Activated B cell treated with CpG ODN at 0.5 μM for 24 hours (primary cell): ENCODE measurements around the gene ARL3. TPM values are rescaled to one million over a fixed set of nuclear protein-coding genes. Genes with fewer than 3 reads are reported as not detected.

Experiments
- ATAC-seq: fragments of 200-7000 bp; cut with Tn5 transposase; one replicate; pipeline ENCODE4 v1.10.0; 2021; ENCODE audit warnings: low read depth, mild to moderate bottlenecking, moderate library complexity
- CTCF ChIA-PET: fragments of 350-600 bp; sonication (Branson Sonifier 250); formaldehyde crosslinking; loops from one replicate; lab custom pipeline; 2021; ENCODE audit warnings: antibody characterized with exemption; lab: Charles Lee
- POLR2A ChIA-PET: fragments of 350-600 bp; sonication (Branson Sonifier 250); formaldehyde crosslinking; loops from one replicate; lab custom pipeline; 2021; ENCODE audit warnings: antibody characterized with exemption; lab: Charles Lee
- DNase-seq: peaks from one replicate; pipeline ENCODE4 v3.0.0; 2022
- H3K27ac Mint-ChIP-seq: one replicate; pipeline ENCODE4 v1.8.0; 2020; ENCODE audit warnings: mixed read lengths
- H3K27me3 Mint-ChIP-seq: one replicate; pipeline ENCODE4 v1.8.0; 2021; ENCODE audit warnings: mixed read lengths
- H3K36me3 Mint-ChIP-seq: one replicate; pipeline ENCODE4 v1.8.0; 2021; ENCODE audit warnings: low read depth, mixed read lengths
- H3K4me1 Mint-ChIP-seq: one replicate; pipeline ENCODE4 v1.8.0; 2021; ENCODE audit warnings: mixed read lengths
- H3K4me3 Mint-ChIP-seq: one replicate; pipeline ENCODE4 v1.8.0; 2020; ENCODE audit warnings: mild to moderate bottlenecking, mixed read lengths
- H3K9me3 Mint-ChIP-seq: one replicate; pipeline ENCODE4 v1.8.0; 2020; ENCODE audit warnings: mixed read lengths
- intact Hi-C: fragments of 100-400 bp; cut with micrococcal nuclease; formaldehyde crosslinking; loops from one replicate; pipeline ENCODE4 v1.15.1; 2024
- total RNA-seq: library from RNA; stranded (reverse); gene quantifications from 2 replicates; pipeline ENCODE4 v1.2.3, GENCODE V29; 2022
- TF ChIP-seq, protein P1 (sequence below): fragments of 200-600 bp; IDR thresholded peaks from one replicate; pipeline ENCODE4 v1.8.0; 2022; ENCODE audit warnings: antibody characterized with exemption, mild to moderate bottlenecking

ARL3 gene
- total RNA-seq, 1 donor from 2014 or later: 5.1 TPM

DNA sequence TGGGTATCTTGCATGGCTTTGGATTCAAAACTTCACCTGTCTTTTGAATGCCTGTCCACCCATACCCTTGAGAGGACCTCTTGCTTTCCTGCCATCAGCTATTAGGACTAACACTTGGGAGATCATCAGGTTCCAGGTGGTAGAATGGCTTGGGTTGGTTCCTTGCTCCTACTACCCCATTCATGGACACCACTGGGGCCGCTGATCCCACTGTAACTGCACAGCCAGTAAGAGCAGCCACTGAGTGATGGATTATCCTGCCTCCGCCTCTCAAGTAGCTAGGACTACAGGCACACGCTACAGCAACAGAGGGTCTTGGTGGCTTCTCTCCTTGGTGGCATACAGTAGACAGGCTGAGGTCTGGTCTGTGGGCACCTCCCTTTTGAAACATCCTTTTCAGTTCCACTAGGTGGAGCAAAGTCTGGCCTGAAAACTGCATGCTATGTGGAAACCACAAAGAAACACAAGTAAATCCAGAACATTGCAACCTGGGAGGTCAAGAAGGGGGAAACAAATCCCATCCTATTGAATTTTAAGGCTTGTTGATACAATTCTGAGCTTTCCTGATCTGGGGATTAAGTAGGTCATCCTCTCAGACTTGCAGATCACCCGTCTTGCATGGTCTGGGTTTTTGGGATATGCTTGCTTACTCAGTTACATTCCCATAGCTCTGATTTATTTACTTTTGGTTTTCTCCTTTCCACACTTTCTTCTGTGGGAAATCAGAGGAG is 38.9 kb upstream of the ARL3 start:
- DNase-seq (no peak), ATAC-seq (peak; percentile 67)
- TF ChIP-seq, protein P1, sequence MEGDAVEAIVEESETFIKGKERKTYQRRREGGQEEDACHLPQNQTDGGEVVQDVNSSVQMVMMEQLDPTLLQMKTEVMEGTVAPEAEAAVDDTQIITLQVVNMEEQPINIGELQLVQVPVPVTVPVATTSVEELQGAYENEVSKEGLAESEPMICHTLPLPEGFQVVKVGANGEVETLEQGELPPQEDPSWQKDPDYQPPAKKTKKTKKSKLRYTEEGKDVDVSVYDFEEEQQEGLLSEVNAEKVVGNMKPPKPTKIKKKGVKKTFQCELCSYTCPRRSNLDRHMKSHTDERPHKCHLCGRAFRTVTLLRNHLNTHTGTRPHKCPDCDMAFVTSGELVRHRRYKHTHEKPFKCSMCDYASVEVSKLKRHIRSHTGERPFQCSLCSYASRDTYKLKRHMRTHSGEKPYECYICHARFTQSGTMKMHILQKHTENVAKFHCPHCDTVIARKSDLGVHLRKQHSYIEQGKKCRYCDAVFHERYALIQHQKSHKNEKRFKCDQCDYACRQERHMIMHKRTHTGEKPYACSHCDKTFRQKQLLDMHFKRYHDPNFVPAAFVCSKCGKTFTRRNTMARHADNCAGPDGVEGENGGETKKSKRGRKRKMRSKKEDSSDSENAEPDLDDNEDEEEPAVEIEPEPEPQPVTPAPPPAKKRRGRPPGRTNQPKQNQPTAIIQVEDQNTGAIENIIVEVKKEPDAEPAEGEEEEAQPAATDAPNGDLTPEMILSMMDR: no peak
- peaks cover 33% of the 10 kb centered on the region for H3K36me3 Mint-ChIP-seq
- no peaks in the 10 kb centered on the region for H3K27me3 Mint-ChIP-seq
- POLR2A ChIA-PET: interaction anchor here (1.5 kb wide), 2 partner anchors 9 to 59 kb away, joined by 3 read pairs; partner anchors contain the start of gene WBP1L
- H3K9me3 Mint-ChIP-seq: no peaks in the 10 kb centered on the region
- CTCF ChIA-PET: interaction anchor here (2.0 kb wide), 1 partner anchor 149 kb away, joined by 12 read pairs; no protein-coding TSS in a partner anchor
- H3K4me3 Mint-ChIP-seq: no peak overlapping the region
- no peak overlapping the region for H3K27ac Mint-ChIP-seq
- H3K4me1 Mint-ChIP-seq: peaks cover 49% of the 10 kb centered on the region
- intact Hi-C loops: loop anchor here (1.0 to 5.0 kb wide), 3 partner anchors 43 to 148 kb away; no protein-coding TSS in a partner anchor

- no peaks in the 10 kb centered on the region for H3K27me3 Mint-ChIP-seq
- intact Hi-C loops: loop anchor here (2.0 to 5.0 kb wide), 2 partner anchors 65 to 148 kb away; no protein-coding TSS in a partner anchor
- DNase-seq: no peak
- peaks cover 33% of the 10 kb centered on the region for H3K36me3 Mint-ChIP-seq
- H3K4me1 Mint-ChIP-seq: peaks cover 47% of the 10 kb centered on the region
- H3K27ac Mint-ChIP-seq: no peak overlapping the region
- H3K4me3 Mint-ChIP-seq: no peak overlapping the region
- POLR2A ChIA-PET: no interaction called here
- no peaks in the 10 kb centered on the region for H3K9me3 Mint-ChIP-seq
- no peak for ATAC-seq
- TF ChIP-seq, protein P1: no peak
- CTCF ChIA-PET: no interaction called here
These were observed 38.2 kb upstream of the ARL3 start for GRCh38 chr10:102752266-102752930.

GRCh38 chr10:102745157-102745556 is 31.0 kb upstream of the ARL3 start:
- TF ChIP-seq, protein P1: no peak
- Mint-ChIP-seq H3K36me3 (peaks cover 16% of the 10 kb centered on the region), H3K4me1 (peaks cover 46% of the 10 kb centered on the region), H3K4me3 (peak overlapping the region; percentile 93), H3K27ac (no peak overlapping the region), H3K27me3 (no peaks in the 10 kb centered on the region), H3K9me3 (no peaks in the 10 kb centered on the region)
- intact Hi-C loops: no loop called here
- ATAC-seq (no peak), DNase-seq (no peak)
- ChIA-PET POLR2A (interaction anchor here (1.0 to 2.6 kb wide), 4 partner anchors 30 to 103 kb away, joined by 3 to 21 read pairs (median 8); partner anchors contain the start of genes ARL3 and SFXN2), CTCF (no interaction called here)

DNA sequence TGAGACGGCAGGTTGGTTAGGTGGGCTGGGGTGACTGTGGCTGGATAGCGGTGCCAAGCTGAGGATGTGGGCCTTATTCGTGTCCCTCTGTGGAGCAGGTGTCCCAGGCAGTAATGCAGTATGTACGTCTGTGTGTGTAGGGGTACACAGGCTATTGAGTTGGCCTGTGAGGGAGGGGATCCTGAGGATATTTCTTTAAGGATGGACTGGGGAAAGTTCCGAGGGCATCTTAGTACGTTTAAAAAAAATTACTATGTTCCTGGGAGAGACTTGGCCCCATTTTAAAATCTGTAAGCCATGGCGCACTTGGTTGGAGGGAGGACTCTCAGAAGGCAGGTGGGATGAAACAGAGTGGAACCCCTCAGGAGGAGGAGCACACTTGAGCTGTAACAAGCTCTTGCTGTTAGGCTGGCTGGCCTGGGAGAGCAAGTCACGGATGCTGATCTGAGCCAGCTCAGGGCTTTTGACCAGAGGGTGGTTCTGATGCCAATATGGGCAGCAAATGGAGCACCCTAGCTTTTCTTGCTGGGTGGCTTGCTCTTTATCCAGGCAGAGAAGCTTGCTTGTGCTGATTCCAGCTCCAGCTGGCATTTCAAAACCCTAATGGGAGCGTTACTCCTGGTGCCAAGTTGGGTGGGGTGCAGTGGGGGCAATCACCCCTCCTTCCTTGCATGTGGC is 30.3 kb upstream of the ARL3 start:
- peak overlapping the region; percentile 87 for H3K27ac Mint-ChIP-seq
- DNase-seq (no peak), ATAC-seq (peak; percentile 4)
- H3K4me1 Mint-ChIP-seq: peaks cover 46% of the 10 kb centered on the region
- H3K27me3 Mint-ChIP-seq: no peaks in the 10 kb centered on the region
- no peaks in the 10 kb centered on the region for H3K9me3 Mint-ChIP-seq
- TF ChIP-seq, protein P1: no peak
- H3K4me3 Mint-ChIP-seq: peak overlapping the region; percentile 93
- peaks cover 16% of the 10 kb centered on the region for H3K36me3 Mint-ChIP-seq
- CTCF ChIA-PET: no interaction called here
- POLR2A ChIA-PET: interaction anchor here (0.6 to 2.6 kb wide), 10 partner anchors 9 to 617 kb away, joined by 3 to 21 read pairs (median 4); partner anchors contain the start of genes ARL3, NOLC1, SFXN2 and TRIM8
- intact Hi-C loops: loop anchor here (5.0 kb wide), 1 partner anchor 1392 kb away; the partner anchor contains the start of gene BTRC
